HepG2 (cell line): Measurements from ENCODE around the gene PC. TPM values are rescaled to one million over a fixed set of nuclear protein-coding genes. Genes with fewer than 3 reads are reported as not detected.
A peak's percentile ranks its signal among the peaks of the same experiment; 100 is the strongest.

ENCODE experiments used
- ATF1 ChIP-seq: IDR thresholded peaks from 2 replicates; pipeline ENCODE4 v1.6.1; 2016; ENCODE audit warnings: mild to moderate bottlenecking, control low read depth
- CENPT ChIP-seq: sonication (generic); formaldehyde crosslinking; IDR thresholded peaks from 2 replicates; pipeline ENCODE4 v1.8.0; 2022; ENCODE audit warnings: low read depth, mild to moderate bottlenecking, moderate library complexity, missing genetic modification reagents
- GABPB1 ChIP-seq: IDR thresholded peaks from 2 replicates; pipeline ENCODE4 v1.6.1; 2016; ENCODE audit warnings: mild to moderate bottlenecking, missing genetic modification reagents, moderate library complexity, missing compliant biosample characterization
- HNF4A ChIP-seq: sonication (generic); formaldehyde crosslinking; IDR thresholded peaks from 2 replicates; pipeline ENCODE4 v1.4.0; 2020; ENCODE audit warnings: missing genetic modification reagents
- IKZF4 ChIP-seq: sonication (generic); formaldehyde crosslinking; IDR thresholded peaks from 2 replicates; pipeline ENCODE4 v1.5.1; 2020; ENCODE audit warnings: borderline replicate concordance, mild to moderate bottlenecking, low read depth, missing genetic modification reagents; ENCODE audit errors: not compliant biosample characterization
- JUNB ChIP-seq: sonication (generic); formaldehyde crosslinking; IDR thresholded peaks from 2 replicates; pipeline ENCODE4 v1.8.0; 2022; ENCODE audit warnings: missing genetic modification reagents, mild to moderate bottlenecking, borderline replicate concordance
- MIER3 ChIP-seq: IDR thresholded peaks from 2 replicates; pipeline ENCODE4 v1.6.1; 2016; ENCODE audit warnings: missing compliant biosample characterization, borderline replicate concordance
- MLXIP ChIP-seq: sonication (generic); formaldehyde crosslinking; IDR thresholded peaks from 2 replicates; pipeline ENCODE4 v1.9.0; 2021; ENCODE audit warnings: missing genetic modification reagents, borderline replicate concordance
- POGK ChIP-seq: sonication (generic); formaldehyde crosslinking; conservative IDR thresholded peaks from 2 replicates; pipeline ENCODE4 v1.8.0; 2022; ENCODE audit warnings: mild to moderate bottlenecking, moderate library complexity, missing genetic modification reagents
- RBM39 ChIP-seq: fragments of 200-400 bp; formaldehyde crosslinking; IDR thresholded peaks from one replicate; pipeline ENCODE4 v1.6.1; 2018; ENCODE audit warnings: antibody characterized with exemption, mild to moderate bottlenecking, low read depth, low read length; ENCODE audit not compliant: poor library complexity, severe bottlenecking
- RXRA ChIP-seq: sonication (generic); formaldehyde crosslinking; IDR thresholded peaks from 2 replicates; pipeline ENCODE4 v1.5.1; 2020; ENCODE audit warnings: missing genetic modification reagents
- THAP7 ChIP-seq: sonication (generic); formaldehyde crosslinking; IDR thresholded peaks from 2 replicates; pipeline ENCODE4 v1.8.1; 2023; ENCODE audit warnings: mild to moderate bottlenecking, missing genetic modification reagents
- ZFY ChIP-seq: sonication (generic); formaldehyde crosslinking; IDR thresholded peaks from 2 replicates; pipeline ENCODE4 v1.4.0; 2020; ENCODE audit warnings: missing genetic modification reagents
- ZNF224 ChIP-seq: sonication (generic); formaldehyde crosslinking; IDR thresholded peaks from 2 replicates; pipeline ENCODE4 v1.5.0; 2020; ENCODE audit warnings: mild to moderate bottlenecking, missing genetic modification reagents
- ZNF280D ChIP-seq: sonication (generic); formaldehyde crosslinking; IDR thresholded peaks from 2 replicates; pipeline ENCODE4 v1.5.1; 2020; ENCODE audit warnings: mild to moderate bottlenecking, missing genetic modification reagents
- ZNF614 ChIP-seq: IDR thresholded peaks from 2 replicates; pipeline ENCODE4 v1.6.1; 2018; ENCODE audit warnings: missing biosample characterization, missing genetic modification reagents, inconsistent platforms, borderline replicate concordance
- ZNF678 ChIP-seq: sonication (generic); formaldehyde crosslinking; IDR thresholded peaks from 2 replicates; pipeline ENCODE4 v1.4.0; 2020; ENCODE audit warnings: mild to moderate bottlenecking, missing genetic modification reagents
- ZNF788 ChIP-seq: sonication (generic); formaldehyde crosslinking; IDR thresholded peaks from 2 replicates; pipeline ENCODE4 v1.5.0; 2020; ENCODE audit warnings: mild to moderate bottlenecking, missing genetic modification reagents, borderline replicate concordance
- ZSCAN9 ChIP-seq: IDR thresholded peaks from 2 replicates; pipeline ENCODE4 v1.6.1; 2016; ENCODE audit warnings: borderline replicate concordance
- polyA plus RNA-seq, 8 experiments: library from polyadenylated mRNA; depleted of rRNA in 3 of 8; stranded (reverse) in 7 of 8; unstranded in 1 of 8; fragments of >200 nt; fragmentation: Illumina TruSeq in 4 of 8; extraction: Trizol in 4 of 8; gene quantifications; 2 replicates each; pipeline versions ENCODE4 v1.2.1 to v1.2.3, GENCODE V29; 2011 to 2016; ENCODE audit warnings: low read depth in 4 of 8, missing spikeins in 1 of 8, mixed read lengths in 1 of 8; ENCODE audit not compliant: insufficient read depth in 1 of 8
- total RNA-seq, 5 experiments: library from RNA; depleted of rRNA; stranded (reverse); fragments of >200 nt; fragmentation: Illumina TruSeq; extraction: Trizol; gene quantifications; 2 replicates each; pipeline ENCODE4 v1.2.3, GENCODE V29; 2016; ENCODE audit warnings: low read depth in 1 of 5

Gene PC
- total and polyA plus RNA-seq, 2 of the 13 experiments (the other 11 are each of a cell fraction or from before 2014, with no cell fraction given): 29.0 to 39.0 TPM

GRCh38 chr11:66857234-66857926 is 100.8 kb downstream of the PC start (continued):
- no peak for TF ChIP-seq ZNF280D (CRISPR knock-in tag)
- TF ChIP-seq THAP7 (CRISPR knock-in tag): no peak
- TF ChIP-seq ZSCAN9: no peak
- no peak for TF ChIP-seq MIER3 (CRISPR knock-in tag)
- TF ChIP-seq GABPB1 (CRISPR knock-in tag): peak; percentile 22; the same call in 1 of the 2 replicates
- TF ChIP-seq ZNF224 (CRISPR knock-in tag): no peak
- no peak for TF ChIP-seq MLXIP (CRISPR knock-in tag)
- peak; percentile 57 for TF ChIP-seq HNF4A (CRISPR knock-in tag)
- no peak for TF ChIP-seq ZNF788 (CRISPR knock-in tag)
- TF ChIP-seq RBM39: no peak
- no peak for TF ChIP-seq ATF1 (CRISPR knock-in tag)
- no peak for TF ChIP-seq JUNB (CRISPR knock-in tag)
- no peak for TF ChIP-seq IKZF4 (CRISPR knock-in tag)
- no peak for TF ChIP-seq ZNF678 (CRISPR knock-in tag)
- TF ChIP-seq ZFY (CRISPR knock-in tag): peak; percentile 14; the same call in 1 of the 2 replicates
- no peak for TF ChIP-seq RXRA (CRISPR knock-in tag)
- TF ChIP-seq ZNF614: no peak
- no peak for TF ChIP-seq CENPT
- no peak for TF ChIP-seq POGK (CRISPR knock-in tag)
- TF ChIP-seq, all 625 proteins: peak for 11
